ENCODE data around the gene LRP3.

- no peak for TF ChIP-seq CTCF (IDR thresholded peaks at IDR 0.05; ENCODE audit: insufficient read depth, low read depth, low read length)
- no peak for TF ChIP-seq EZH2 (IDR thresholded peaks at IDR 0.05; ENCODE audit: insufficient read depth, low read length)
Observed at GRCh38 chr19:33168528-33168927, 25.6 kb upstream of the LRP3 start.

All from astrocyte (in vitro differentiated cells and primary cell).